Activated B cell treated with CpG ODN at 0.5 μM for 24 hours (primary cell): Measurements from ENCODE around the gene CRIP2. TPM values are rescaled to one million over a fixed set of nuclear protein-coding genes. Genes with fewer than 3 reads are reported as not detected.

Source experiments
- ATAC-seq: fragments of 200-7000 bp; cut with Tn5 transposase; one replicate; pipeline ENCODE4 v1.10.0; 2021; ENCODE audit warnings: low read depth, mild to moderate bottlenecking, moderate library complexity
- CTCF ChIA-PET: fragments of 350-600 bp; sonication (Branson Sonifier 250); formaldehyde crosslinking; loops from one replicate; lab custom pipeline; 2021; ENCODE audit warnings: antibody characterized with exemption; lab: Charles Lee
- POLR2A ChIA-PET: fragments of 350-600 bp; sonication (Branson Sonifier 250); formaldehyde crosslinking; loops from one replicate; lab custom pipeline; 2021; ENCODE audit warnings: antibody characterized with exemption; lab: Charles Lee
- DNase-seq: peaks from one replicate; pipeline ENCODE4 v3.0.0; 2022
- H3K27ac Mint-ChIP-seq: one replicate; pipeline ENCODE4 v1.8.0; 2020; ENCODE audit warnings: mixed read lengths
- H3K27me3 Mint-ChIP-seq: one replicate; pipeline ENCODE4 v1.8.0; 2021; ENCODE audit warnings: mixed read lengths
- H3K36me3 Mint-ChIP-seq: one replicate; pipeline ENCODE4 v1.8.0; 2021; ENCODE audit warnings: low read depth, mixed read lengths
- H3K4me1 Mint-ChIP-seq: one replicate; pipeline ENCODE4 v1.8.0; 2021; ENCODE audit warnings: mixed read lengths
- H3K4me3 Mint-ChIP-seq: one replicate; pipeline ENCODE4 v1.8.0; 2020; ENCODE audit warnings: mild to moderate bottlenecking, mixed read lengths
- H3K9me3 Mint-ChIP-seq: one replicate; pipeline ENCODE4 v1.8.0; 2020; ENCODE audit warnings: mixed read lengths
- intact Hi-C: fragments of 100-400 bp; cut with micrococcal nuclease; formaldehyde crosslinking; loops from one replicate; pipeline ENCODE4 v1.15.1; 2024
- total RNA-seq: library from RNA; stranded (reverse); gene quantifications from 2 replicates; pipeline ENCODE4 v1.2.3, GENCODE V29; 2022
- TF ChIP-seq, protein P1 (sequence below): fragments of 200-600 bp; IDR thresholded peaks from one replicate; pipeline ENCODE4 v1.8.0; 2022; ENCODE audit warnings: antibody characterized with exemption, mild to moderate bottlenecking

Gene CRIP2
- total RNA-seq, 1 donor from 2014 or later = 3.0 TPM

DNA sequence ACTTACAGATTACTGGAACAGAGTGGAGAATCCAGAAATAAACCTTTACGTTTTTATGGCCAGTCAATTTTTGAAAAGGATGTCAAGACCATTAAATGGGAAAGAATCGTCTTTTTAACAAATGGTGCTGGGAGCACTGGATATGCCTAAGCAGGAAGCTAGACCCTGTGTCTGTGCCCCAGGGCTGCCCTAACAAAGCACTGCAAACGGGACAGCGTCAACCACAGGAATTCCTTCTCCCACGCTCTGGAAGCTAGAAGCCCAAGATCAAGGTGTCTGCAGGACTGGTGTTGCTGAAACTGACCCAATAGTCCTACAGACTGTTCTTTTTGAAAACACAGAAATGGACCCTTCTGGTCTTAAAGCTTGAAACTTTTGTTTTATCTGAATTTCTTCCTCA, 42.5 kb downstream of the CRIP2 start:
- DNase-seq = no peak
- H3K27ac Mint-ChIP-seq = no peak overlapping the region
- TF ChIP-seq, protein P1, sequence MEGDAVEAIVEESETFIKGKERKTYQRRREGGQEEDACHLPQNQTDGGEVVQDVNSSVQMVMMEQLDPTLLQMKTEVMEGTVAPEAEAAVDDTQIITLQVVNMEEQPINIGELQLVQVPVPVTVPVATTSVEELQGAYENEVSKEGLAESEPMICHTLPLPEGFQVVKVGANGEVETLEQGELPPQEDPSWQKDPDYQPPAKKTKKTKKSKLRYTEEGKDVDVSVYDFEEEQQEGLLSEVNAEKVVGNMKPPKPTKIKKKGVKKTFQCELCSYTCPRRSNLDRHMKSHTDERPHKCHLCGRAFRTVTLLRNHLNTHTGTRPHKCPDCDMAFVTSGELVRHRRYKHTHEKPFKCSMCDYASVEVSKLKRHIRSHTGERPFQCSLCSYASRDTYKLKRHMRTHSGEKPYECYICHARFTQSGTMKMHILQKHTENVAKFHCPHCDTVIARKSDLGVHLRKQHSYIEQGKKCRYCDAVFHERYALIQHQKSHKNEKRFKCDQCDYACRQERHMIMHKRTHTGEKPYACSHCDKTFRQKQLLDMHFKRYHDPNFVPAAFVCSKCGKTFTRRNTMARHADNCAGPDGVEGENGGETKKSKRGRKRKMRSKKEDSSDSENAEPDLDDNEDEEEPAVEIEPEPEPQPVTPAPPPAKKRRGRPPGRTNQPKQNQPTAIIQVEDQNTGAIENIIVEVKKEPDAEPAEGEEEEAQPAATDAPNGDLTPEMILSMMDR = no peak
- ATAC-seq = no peak
- H3K9me3 Mint-ChIP-seq = no peaks in the 10 kb centered on the region
- intact Hi-C loops = no loop called here
- no peaks in the 10 kb centered on the region for H3K36me3 Mint-ChIP-seq
- POLR2A ChIA-PET = no interaction called here
- H3K4me1 Mint-ChIP-seq = peaks cover under 1% of the 10 kb centered on the region
- H3K27me3 Mint-ChIP-seq = peaks cover 34% of the 10 kb centered on the region
- CTCF ChIA-PET = no interaction called here
- no peak overlapping the region for H3K4me3 Mint-ChIP-seq

DNA sequence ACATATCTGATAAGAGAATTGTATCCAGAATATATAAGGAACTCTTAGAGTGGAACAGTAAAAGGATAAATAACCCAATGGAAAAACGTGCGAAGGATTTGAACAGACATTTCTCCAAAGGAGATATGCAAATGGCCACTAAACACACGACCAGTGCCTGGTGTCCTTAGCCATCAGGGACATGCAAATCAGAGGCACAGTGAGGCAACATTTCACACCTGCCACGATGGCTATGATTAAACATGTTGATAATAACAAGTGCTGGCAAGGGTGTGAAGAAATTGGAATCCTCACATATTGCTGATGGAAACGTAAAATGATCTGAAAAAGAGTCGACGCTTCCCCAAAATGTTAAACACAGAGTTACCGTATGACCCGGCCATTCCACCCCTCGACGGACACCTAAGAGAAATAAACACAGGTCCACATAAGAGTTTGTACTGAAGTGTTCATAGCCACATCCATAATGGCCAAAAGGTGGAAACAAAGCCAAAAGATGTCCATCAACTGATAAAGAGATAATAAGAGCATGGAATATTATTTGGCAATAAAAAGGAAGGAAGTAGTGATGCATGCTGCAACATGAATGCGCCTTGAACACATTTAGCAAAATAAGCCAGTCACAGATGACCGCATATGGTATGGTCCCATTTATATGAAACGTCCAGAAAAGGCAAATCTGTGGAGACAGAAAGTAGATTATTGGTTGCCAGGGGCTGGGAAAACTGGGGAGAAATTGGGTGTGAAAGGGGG, 45.5 kb downstream of the CRIP2 start:
- POLR2A ChIA-PET = no interaction called here
- Mint-ChIP-seq H3K4me1 (no peaks in the 10 kb centered on the region), H3K36me3 (no peaks in the 10 kb centered on the region), H3K27ac (no peak overlapping the region), H3K4me3 (no peak overlapping the region), H3K9me3 (no peaks in the 10 kb centered on the region), H3K27me3 (peaks cover 23% of the 10 kb centered on the region)
- CTCF ChIA-PET = no interaction called here
- ATAC-seq (no peak), DNase-seq (no peak)
- TF ChIP-seq, protein P1 = no peak
- intact Hi-C loops = no loop called here

DNA sequence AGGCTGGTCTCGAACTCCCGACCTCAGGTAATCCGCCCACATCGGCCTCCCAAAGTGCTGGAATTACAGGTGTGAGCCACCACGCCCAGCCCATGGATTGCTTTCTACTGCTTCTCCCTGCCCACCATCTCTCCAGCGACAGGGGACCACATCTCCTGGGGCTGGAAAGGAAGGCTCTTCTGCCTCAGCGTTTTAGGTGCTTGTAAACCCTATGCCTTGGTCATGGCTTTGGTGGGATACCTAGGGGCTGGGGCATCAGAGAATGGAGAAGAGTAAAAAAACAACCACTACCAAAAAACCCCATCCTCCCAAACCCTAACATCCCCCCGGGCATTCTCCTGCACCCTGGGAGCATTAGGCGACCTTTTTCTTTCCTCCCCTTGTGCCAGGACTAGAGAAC, 50.7 kb downstream of the CRIP2 start:
- ChIA-PET POLR2A (no interaction called here), CTCF (no interaction called here)
- H3K27ac Mint-ChIP-seq = no peak overlapping the region
- TF ChIP-seq, protein P1 = no peak
- no peak for ATAC-seq
- peak overlapping the region; percentile 32 for H3K4me3 Mint-ChIP-seq
- intact Hi-C loops = no loop called here
- no peaks in the 10 kb centered on the region for H3K9me3 Mint-ChIP-seq
- no peaks in the 10 kb centered on the region for H3K36me3 Mint-ChIP-seq
- DNase-seq = no peak
- peaks cover 19% of the 10 kb centered on the region for H3K4me1 Mint-ChIP-seq
- H3K27me3 Mint-ChIP-seq = peaks cover 6% of the 10 kb centered on the region

DNA sequence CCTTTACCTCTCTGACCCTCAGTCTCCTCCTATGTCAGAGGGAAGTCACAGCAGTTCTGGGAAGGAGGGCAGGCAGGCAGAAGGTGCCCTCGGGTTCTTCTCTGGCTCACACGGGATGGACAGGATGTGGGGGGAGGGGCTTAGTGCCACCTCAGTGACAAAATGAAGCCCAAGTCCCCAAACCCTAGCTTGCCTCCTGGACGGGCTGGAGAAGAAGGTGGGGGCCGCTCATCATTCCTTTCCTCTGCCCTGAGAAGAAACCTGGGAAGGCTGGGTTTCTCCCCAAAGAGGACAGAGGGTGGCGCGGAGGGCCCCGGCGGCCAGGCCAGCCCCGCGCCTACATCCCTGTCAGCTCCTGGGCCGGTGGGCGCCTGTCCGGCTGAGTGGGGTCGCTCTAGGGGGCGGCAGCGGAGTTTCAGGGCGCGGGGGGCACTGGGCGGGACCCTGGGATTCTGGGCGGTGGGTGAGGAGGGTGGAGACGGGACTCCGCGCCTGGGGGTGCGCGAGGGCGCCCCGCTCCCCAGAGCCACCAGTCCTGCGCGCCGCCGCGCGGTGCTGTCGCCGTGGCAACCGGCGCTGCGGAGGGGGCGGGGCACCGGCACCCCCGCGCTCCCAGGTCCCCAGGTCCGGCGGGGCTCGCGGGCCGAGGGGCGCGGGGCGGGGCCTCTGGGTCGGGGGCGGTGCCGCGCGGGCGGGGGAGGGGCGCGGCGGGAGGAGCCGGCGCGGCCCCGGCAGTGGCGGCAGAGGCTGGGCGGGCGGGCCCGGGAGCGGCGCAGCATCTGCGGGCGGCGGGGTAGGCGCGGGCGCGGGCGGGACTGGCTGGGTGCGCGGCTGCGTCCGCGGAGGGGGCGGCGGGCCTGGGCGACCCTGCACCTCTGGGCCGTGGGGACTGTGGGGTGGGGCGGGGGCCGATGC, 51.5 kb downstream of the CRIP2 start, which contains the start of gene TMEM121:
Gene TMEM121, plus strand, starts transcription at position 723 of the 915 bp plus-strand sequence. CDS start 2,252 bp downstream, outside the sequence.
- H3K27me3 Mint-ChIP-seq = peaks cover 4% of the 10 kb centered on the region
- TF ChIP-seq, protein P1 = no peak
- DNase-seq (no peak), ATAC-seq (peak; percentile 18)
- H3K27ac Mint-ChIP-seq = no peak within 1 kb of the TSS
- ChIA-PET CTCF (interaction anchor here (0.7 kb wide), 1 partner anchor 45 kb away, joined by 3 read pairs; no protein-coding TSS in a partner anchor), POLR2A (no interaction called here)
- no peaks in the 10 kb centered on the region for H3K36me3 Mint-ChIP-seq
- no peaks in the 10 kb centered on the region for H3K9me3 Mint-ChIP-seq
- H3K4me1 Mint-ChIP-seq = peaks cover 27% of the 10 kb centered on the region
- intact Hi-C loops = no loop called here
- H3K4me3 Mint-ChIP-seq = peak within 1 kb of the TSS; percentile 68
